Measurements from ENCODE around the gene LRR1.
"Not testable (repeated sequence)": the region's sequence is repeated elsewhere in the genome, so short reads cannot be mapped to it uniquely, and the experiment has no call there.

LRR1 gene

DNA sequence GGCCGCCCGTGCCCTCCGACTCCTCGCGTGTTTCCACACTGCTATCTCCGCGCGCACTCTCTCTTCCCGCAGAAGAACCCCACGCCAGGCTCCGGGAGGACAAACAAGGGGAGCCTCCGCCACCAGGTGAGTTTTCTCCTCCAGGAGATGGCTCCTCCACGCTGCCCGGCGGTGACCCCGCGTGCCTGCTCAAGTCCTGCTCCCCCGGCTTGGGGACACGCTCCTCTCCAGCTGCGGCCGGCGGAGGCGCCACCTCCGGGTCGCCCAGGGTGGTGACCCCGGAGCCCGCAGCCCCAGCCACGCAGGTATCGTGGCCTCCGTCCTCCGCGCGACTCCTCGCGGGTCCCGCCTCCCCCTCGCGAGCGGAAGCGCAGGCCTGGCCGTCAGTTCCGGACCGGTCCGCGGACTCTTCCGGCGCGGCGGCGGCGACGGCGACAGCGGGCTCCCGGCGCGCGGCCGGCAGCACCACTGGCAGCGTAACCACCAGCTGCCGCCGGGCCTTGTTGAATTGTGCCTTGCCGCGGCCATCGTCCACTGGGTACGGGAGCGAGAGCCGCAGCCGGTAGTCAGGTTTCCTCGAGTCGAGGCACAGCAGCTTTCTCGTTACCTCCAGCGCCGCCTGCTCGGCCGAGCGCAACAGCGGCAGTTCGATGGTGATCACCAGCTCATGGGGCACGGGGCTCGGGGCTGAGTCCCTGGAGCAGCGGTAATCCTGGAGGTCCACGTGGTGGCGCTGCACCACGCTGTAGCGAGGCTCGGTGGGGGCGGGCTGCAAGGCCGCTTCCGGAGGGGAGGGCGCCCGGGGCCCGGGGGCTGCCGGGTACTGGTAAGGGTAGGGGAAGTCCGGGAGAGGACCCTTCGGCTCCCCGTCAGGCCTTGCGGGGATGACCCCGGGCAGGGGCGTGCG is 35.2 kb downstream of the LRR1 start:
- H3K36me3 Mint-ChIP-seq (ENCODE audit: low read depth), result peaks cover 23% of the 10 kb centered on the region

GRCh38 chr14:49634547-49635334 is 36.0 kb downstream of the LRR1 start, which contains the start of gene DNAAF2:
TSS of gene DNAAF2 (minus strand) at chr14:49635244. CDS start at chr14:49635149, 95 bp downstream.
- no peaks in the 10 kb centered on the region for H3K9me3 Mint-ChIP-seq
- peaks cover 28% of the 10 kb centered on the region for H3K4me1 Mint-ChIP-seq (ENCODE audit: low read depth)
- H3K27me3 Mint-ChIP-seq (ENCODE audit: low read depth), result no peaks in the 10 kb centered on the region
- H3K36me3 Mint-ChIP-seq (ENCODE audit: low read depth), result peaks cover 27% of the 10 kb centered on the region
- peak within 1 kb of the TSS; percentile 98 for H3K27ac Mint-ChIP-seq
- H3K4me3 Mint-ChIP-seq, result peak within 1 kb of the TSS; percentile 99
- peak; percentile 62 for DNase-seq (ENCODE audit: low spot score)

More for the DNA sequence above, 35.2 kb downstream of the LRR1 start:
- peak overlapping the region; percentile 99 for H3K4me3 Mint-ChIP-seq
- H3K27me3 Mint-ChIP-seq (ENCODE audit: low read depth), result no peaks in the 10 kb centered on the region
- peaks cover 27% of the 10 kb centered on the region for H3K4me1 Mint-ChIP-seq (ENCODE audit: low read depth)
- peak; percentile 95 for DNase-seq (ENCODE audit: low spot score)
- no peaks in the 10 kb centered on the region for H3K9me3 Mint-ChIP-seq
- H3K27ac Mint-ChIP-seq, result peak overlapping the region; percentile 94

- Mint-ChIP-seq H3K27me3 (ENCODE audit: low read depth) (no peaks in the 10 kb centered on the region), H3K9me3 (no peaks in the 10 kb centered on the region), H3K27ac (peak overlapping the region; percentile 59), H3K4me3 (peak overlapping the region; percentile 54), H3K4me1 (ENCODE audit: low read depth) (peaks cover 29% of the 10 kb centered on the region), H3K36me3 (ENCODE audit: low read depth) (peaks cover 32% of the 10 kb centered on the region)
- no peak for DNase-seq (ENCODE audit: low spot score)
These were observed 38.1 kb downstream of the LRR1 start for GRCh38 chr14:49636866-49637265.

- DNase-seq (ENCODE audit: low spot score), result no peak
- Mint-ChIP-seq H3K9me3 (no peaks in the 10 kb centered on the region), H3K27ac (no peak overlapping the region), H3K4me3 (peak overlapping the region; percentile 4), H3K4me1 (ENCODE audit: low read depth) (peaks cover 32% of the 10 kb centered on the region), H3K36me3 (ENCODE audit: low read depth) (peaks cover 33% of the 10 kb centered on the region), H3K27me3 (ENCODE audit: low read depth) (no peaks in the 10 kb centered on the region)
These were observed 38.9 kb downstream of the LRR1 start for GRCh38 chr14:49637534-49638078.

- no peak overlapping the region for H3K4me3 Mint-ChIP-seq
- peaks cover 35% of the 10 kb centered on the region for H3K36me3 Mint-ChIP-seq (ENCODE audit: low read depth)
- peaks cover 32% of the 10 kb centered on the region for H3K4me1 Mint-ChIP-seq (ENCODE audit: low read depth)
- peak overlapping the region; percentile 23 for H3K27ac Mint-ChIP-seq
- no peaks in the 10 kb centered on the region for H3K9me3 Mint-ChIP-seq
- no peaks in the 10 kb centered on the region for H3K27me3 Mint-ChIP-seq (ENCODE audit: low read depth)
- no peak for DNase-seq (ENCODE audit: low spot score)
These were observed 42.0 kb downstream of the LRR1 start for GRCh38 chr14:49640540-49641417.

- Mint-ChIP-seq H3K27ac (peak overlapping the region; percentile 12), H3K27me3 (ENCODE audit: low read depth) (no peaks in the 10 kb centered on the region), H3K4me3 (no peak overlapping the region), H3K36me3 (ENCODE audit: low read depth) (peaks cover 34% of the 10 kb centered on the region), H3K4me1 (ENCODE audit: low read depth) (peaks cover 27% of the 10 kb centered on the region), H3K9me3 (no peaks in the 10 kb centered on the region)
- no peak for DNase-seq (ENCODE audit: low spot score)
These were observed 43.0 kb downstream of the LRR1 start for GRCh38 chr14:49641697-49642129.

DNA sequence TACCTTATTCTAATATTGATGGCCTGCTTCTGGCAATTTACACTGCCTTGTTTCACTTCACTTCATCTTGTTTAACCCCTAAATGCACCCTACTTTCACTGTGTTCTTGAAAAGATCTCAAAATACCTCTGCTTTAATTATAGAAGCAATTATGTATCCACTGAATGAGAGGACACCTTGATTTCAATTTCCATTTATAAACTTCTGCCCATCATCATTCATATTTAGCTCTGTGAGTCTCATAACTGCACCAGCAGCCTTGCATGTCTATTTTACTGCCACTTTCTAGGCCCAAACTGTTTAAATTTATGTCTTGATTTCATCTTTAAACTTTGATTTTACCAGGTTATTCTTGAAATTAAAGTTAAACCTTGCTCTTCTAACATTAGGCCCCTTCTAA is 43.4 kb downstream of the LRR1 start:
- Mint-ChIP-seq H3K4me3 (no peak overlapping the region), H3K27me3 (ENCODE audit: low read depth) (no peaks in the 10 kb centered on the region), H3K27ac (peak overlapping the region; percentile 12), H3K36me3 (ENCODE audit: low read depth) (peaks cover 35% of the 10 kb centered on the region), H3K4me1 (ENCODE audit: low read depth) (peaks cover 24% of the 10 kb centered on the region), H3K9me3 (no peaks in the 10 kb centered on the region)
- no peak for DNase-seq (ENCODE audit: low spot score)

GRCh38 chr14:49653508-49653907 is 54.8 kb downstream of the LRR1 start:
- no peak for DNase-seq (ENCODE audit: low spot score)
- Mint-ChIP-seq H3K36me3 (ENCODE audit: low read depth) (peaks cover 21% of the 10 kb centered on the region), H3K9me3 (no peaks in the 10 kb centered on the region), H3K4me3 (no peak overlapping the region), H3K27me3 (ENCODE audit: low read depth) (no peaks in the 10 kb centered on the region), H3K4me1 (ENCODE audit: low read depth) (no peaks in the 10 kb centered on the region), H3K27ac (no peak overlapping the region)

- H3K9me3 Mint-ChIP-seq, result no peaks in the 10 kb centered on the region
- DNase-seq (ENCODE audit: low spot score), result no peak
- H3K36me3 Mint-ChIP-seq (ENCODE audit: low read depth), result peaks cover 19% of the 10 kb centered on the region
- no peaks in the 10 kb centered on the region for H3K27me3 Mint-ChIP-seq (ENCODE audit: low read depth)
- H3K4me1 Mint-ChIP-seq (ENCODE audit: low read depth), result no peaks in the 10 kb centered on the region
- no peak overlapping the region for H3K4me3 Mint-ChIP-seq
- H3K27ac Mint-ChIP-seq, result no peak overlapping the region
These were observed 55.8 kb downstream of the LRR1 start for GRCh38 chr14:49654511-49654910.

DNA sequence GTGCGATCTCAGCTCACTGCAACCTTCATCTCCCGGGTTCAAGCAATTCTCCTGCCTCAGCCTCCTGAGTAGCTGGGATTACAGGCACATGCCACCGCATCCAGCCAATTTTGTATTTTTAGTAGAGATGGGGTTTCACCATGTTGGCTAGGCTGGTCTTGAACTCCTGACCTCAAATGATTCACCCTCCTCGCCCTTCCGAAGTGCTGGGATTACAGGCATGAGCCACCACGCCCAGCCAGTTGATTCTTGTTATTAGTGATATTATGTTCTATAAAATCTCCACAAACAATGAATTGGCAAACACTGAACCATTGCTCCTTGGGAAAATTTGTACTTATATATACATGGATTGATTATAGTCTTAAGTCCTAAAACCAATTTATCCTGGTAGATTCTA is 58.8 kb downstream of the LRR1 start:
- not testable (repeated sequence) for H3K27ac Mint-ChIP-seq; DNase-seq (ENCODE audit: low spot score); H3K4me3 Mint-ChIP-seq; H3K4me1 Mint-ChIP-seq (ENCODE audit: low read depth); H3K9me3 Mint-ChIP-seq; H3K27me3 Mint-ChIP-seq (ENCODE audit: low read depth)
- H3K36me3 Mint-ChIP-seq (ENCODE audit: low read depth), result peaks cover 20% of the 10 kb centered on the region

DNA sequence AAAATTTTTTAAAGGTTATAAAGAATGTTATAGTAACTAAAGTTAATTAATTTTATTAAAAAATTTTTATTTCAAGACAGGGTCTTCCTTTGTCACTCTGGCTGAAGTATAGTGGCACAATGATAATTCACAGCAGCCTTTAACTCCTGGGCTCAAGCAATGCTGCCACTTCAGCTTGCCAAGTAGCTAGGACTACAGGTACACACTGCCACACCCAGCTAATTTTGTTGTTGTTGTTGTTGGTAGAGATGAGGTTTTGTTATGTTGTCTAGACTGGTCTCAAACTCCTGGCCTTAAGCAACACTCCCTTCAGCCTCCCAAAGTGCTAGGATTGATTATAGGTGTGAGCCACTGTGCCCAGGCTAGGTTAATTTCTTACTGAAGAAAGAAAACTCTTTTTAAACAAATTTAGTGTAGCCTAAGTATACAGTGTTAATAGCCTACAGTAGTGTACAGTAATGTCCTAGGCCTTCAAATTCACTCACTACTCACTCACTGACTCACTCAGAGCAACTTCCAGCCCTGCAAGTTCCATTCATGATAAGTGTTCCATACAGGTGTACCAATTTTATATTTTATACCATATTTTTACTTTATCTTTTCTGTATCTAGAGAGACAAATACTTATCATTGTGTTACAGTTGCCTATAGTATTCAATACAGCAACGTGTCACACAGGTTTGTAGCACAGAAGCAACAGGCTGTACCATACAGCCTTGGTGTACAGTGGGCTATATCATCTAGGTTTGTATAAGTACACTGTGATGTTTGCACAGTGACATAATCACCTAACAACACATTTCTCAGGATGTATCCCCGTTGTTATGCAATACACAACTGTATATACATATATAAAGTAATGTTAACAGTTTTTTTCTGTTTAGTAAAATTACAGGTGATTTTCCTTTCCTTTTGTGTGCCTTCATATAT is 61.1 kb downstream of the LRR1 start:
- H3K27ac Mint-ChIP-seq, result no peak overlapping the region
- H3K9me3 Mint-ChIP-seq, result no peaks in the 10 kb centered on the region
- no peaks in the 10 kb centered on the region for H3K27me3 Mint-ChIP-seq (ENCODE audit: low read depth)
- H3K4me3 Mint-ChIP-seq, result no peak overlapping the region
- H3K36me3 Mint-ChIP-seq (ENCODE audit: low read depth), result peaks cover 22% of the 10 kb centered on the region
- no peaks in the 10 kb centered on the region for H3K4me1 Mint-ChIP-seq (ENCODE audit: low read depth)
- no peak for DNase-seq (ENCODE audit: low spot score)
